Measurements from ENCODE around the gene NSMF. TPM values are rescaled to one million over a fixed set of nuclear protein-coding genes. Genes with fewer than 3 reads are reported as not detected.

NSMF gene
- total RNA-seq, 1 donor from 2014 or later: 68.6 TPM

DNA sequence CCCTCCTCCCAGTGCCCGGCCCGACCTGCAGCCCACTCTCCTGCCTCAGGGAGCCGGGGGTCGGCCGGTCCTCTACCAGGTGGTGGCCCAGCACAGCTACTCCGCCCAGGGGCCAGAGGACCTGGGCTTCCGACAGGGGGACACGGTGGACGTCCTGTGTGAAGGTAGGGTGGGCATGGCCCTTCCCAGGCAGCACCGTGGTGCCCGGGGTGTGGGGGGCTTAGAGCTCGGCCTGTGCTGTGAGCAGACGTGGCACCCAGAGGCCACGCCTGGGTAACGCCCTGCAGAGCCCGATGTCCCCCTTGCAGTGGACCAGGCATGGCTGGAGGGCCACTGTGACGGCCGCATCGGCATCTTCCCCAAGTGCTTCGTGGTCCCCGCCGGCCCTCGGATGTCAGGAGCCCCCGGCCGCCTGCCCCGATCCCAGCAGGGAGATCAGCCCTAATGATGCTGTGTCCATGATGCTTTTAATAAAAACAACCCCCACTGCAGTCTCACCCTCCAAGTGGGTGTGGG is 25.2 kb downstream of the NSMF start:
- no peaks in the 10 kb centered on the region for H3K4me1 Mint-ChIP-seq
- DNase-seq: no peak
- intact Hi-C loops (cut with micrococcal nuclease): no loop called here
- no peak overlapping the region for H3K4me3 Mint-ChIP-seq
- H3K27ac Mint-ChIP-seq: no peak overlapping the region
- H3K9me3 Mint-ChIP-seq: no peaks in the 10 kb centered on the region
- no peaks in the 10 kb centered on the region for H3K27me3 Mint-ChIP-seq
- no peaks in the 10 kb centered on the region for H3K36me3 Mint-ChIP-seq (ENCODE audit: low read depth)

DNA sequence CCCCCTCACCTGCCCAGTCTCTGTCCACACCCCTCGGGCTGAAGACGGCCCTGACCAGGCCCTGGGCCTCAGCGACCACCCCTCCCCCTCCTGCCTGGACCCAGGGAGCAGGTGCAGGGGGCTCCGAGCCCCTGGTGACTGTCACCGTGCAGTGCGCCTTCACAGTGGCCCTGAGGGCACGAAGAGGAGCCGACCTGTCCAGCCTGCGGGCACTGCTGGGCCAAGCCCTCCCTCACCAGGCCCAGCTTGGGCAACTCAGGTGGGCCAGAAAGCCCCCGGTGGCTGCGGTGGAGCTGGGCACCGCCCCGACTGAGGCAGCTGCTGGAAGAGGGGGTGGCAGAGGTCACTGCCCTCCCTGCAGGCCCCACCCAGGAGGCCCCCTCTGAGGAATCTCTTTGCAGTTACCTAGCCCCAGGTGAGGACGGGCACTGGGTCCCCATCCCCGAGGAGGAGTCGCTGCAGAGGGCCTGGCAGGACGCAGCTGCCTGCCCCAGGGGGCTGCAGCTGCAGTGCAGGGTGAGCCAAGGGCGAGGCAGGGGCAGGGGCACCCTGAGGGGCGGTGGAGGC is 25.7 kb downstream of the NSMF start:
- no peak overlapping the region for H3K27ac Mint-ChIP-seq
- H3K4me3 Mint-ChIP-seq: no peak overlapping the region
- intact Hi-C loops (cut with micrococcal nuclease): no loop called here

DNA sequence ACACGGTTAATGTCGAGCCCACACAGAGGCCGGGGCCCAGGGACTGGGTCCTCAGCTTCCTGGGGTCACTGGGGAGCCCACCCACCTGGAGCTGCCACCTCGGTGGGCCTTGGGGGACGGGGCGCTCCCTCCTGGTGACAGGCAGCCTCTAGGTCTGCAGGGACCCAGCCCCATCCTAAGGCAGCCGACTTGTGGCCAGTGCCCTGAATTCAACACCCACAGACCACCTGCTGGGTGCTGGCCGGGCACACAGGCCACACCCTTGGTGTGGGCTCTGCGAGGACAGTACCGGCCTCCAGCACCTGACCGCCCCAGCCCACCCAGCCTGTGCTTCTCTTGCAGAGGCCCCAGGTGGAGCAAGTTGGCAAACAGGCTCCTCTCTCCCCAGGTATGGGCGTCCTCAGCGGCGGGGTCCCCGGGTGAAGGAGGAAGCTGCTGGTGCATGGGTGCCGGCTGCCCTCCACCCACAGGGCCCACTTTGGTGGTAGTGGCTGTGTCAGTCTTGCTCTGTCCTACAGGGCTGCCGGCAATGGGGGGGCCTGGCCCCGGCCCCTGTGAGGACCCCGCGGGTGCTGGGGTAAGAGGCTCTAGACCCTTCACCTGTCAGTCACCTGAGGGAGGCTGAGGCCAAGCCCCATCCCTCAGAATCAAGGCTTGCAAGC is 26.3 kb downstream of the NSMF start:
- H3K27me3 Mint-ChIP-seq: no peaks in the 10 kb centered on the region
- DNase-seq: no peak
- H3K27ac Mint-ChIP-seq: no peak overlapping the region
- H3K9me3 Mint-ChIP-seq: no peaks in the 10 kb centered on the region
- intact Hi-C loops (cut with micrococcal nuclease): no loop called here
- H3K36me3 Mint-ChIP-seq (ENCODE audit: low read depth): no peaks in the 10 kb centered on the region
- no peaks in the 10 kb centered on the region for H3K4me1 Mint-ChIP-seq
- no peak overlapping the region for H3K4me3 Mint-ChIP-seq

More for the DNA sequence above, 25.7 kb downstream of the NSMF start:
- DNase-seq: no peak
- Mint-ChIP-seq H3K9me3 (no peaks in the 10 kb centered on the region), H3K36me3 (ENCODE audit: low read depth) (no peaks in the 10 kb centered on the region), H3K27me3 (no peaks in the 10 kb centered on the region), H3K4me1 (no peaks in the 10 kb centered on the region)

DNA sequence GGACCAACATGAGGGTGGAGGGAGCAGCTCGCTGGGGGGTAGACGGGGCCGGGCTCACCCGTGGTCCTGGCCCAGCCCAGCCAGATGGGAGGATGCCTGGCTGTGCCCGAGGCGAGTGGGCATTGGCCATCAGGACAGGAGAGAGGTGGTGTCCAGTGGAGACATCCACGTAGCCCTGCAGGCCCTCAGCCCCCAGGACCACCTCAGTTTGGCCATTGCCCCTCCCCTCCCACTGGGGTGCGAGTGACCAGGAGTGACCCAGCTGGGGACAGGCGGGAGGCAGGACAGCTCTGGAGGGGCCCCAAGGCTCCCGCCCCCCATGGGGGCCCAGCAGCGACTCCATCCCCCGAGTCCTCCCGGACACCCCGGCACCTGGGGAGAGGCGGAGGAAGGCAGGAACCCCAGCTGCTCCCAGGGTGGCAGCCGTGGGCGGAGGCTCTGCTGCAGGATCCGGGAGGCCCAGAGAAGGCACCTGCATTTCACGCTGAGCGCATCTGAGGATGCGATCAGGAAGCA is 27.7 kb downstream of the NSMF start:
- no peaks in the 10 kb centered on the region for H3K36me3 Mint-ChIP-seq (ENCODE audit: low read depth)
- H3K27me3 Mint-ChIP-seq: no peaks in the 10 kb centered on the region
- H3K4me3 Mint-ChIP-seq: no peak overlapping the region
- H3K4me1 Mint-ChIP-seq: no peaks in the 10 kb centered on the region
- intact Hi-C loops (cut with micrococcal nuclease): no loop called here
- H3K9me3 Mint-ChIP-seq: no peaks in the 10 kb centered on the region
- DNase-seq: no peak
- H3K27ac Mint-ChIP-seq: no peak overlapping the region

DNA sequence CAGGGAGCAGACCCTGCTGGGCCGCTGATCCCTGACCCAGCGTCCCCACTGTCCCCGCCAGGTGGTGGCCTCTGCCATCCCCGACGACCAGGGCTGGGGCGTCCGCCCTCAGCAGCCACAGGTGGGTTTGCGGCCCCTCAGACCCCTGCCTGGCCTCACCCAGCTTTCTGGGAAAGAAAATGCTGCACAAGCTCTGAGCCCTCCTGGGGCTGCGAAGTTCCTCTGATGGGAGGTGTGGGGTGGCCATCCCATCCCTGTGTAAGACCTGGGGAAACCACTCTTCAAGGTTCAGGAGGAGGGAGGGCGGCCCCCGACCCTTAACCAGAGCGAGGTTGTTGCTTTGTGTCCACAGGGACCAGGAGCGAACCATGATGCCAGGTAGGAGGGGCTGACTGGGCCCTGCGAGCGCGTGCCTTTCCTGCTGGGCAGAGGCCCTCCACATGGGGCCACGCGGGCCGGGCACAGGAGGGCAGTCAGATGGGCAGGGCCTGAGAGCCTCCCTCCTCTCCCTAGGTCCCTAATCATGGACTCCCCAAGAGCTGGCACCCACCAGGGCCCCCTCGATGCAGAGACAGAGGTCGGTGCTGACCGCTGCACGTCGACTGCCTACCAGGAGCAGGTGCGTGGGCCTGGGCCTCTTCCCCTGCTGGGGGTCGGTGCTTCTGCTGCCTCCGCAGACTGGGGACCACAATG is 28.3 kb downstream of the NSMF start:
- no peaks in the 10 kb centered on the region for H3K36me3 Mint-ChIP-seq (ENCODE audit: low read depth)
- H3K4me3 Mint-ChIP-seq: no peak overlapping the region
- no peak for DNase-seq
- H3K27ac Mint-ChIP-seq: no peak overlapping the region
- no peaks in the 10 kb centered on the region for H3K4me1 Mint-ChIP-seq
- intact Hi-C loops (cut with micrococcal nuclease): no loop called here
- no peaks in the 10 kb centered on the region for H3K27me3 Mint-ChIP-seq
- H3K9me3 Mint-ChIP-seq: no peaks in the 10 kb centered on the region

DNA sequence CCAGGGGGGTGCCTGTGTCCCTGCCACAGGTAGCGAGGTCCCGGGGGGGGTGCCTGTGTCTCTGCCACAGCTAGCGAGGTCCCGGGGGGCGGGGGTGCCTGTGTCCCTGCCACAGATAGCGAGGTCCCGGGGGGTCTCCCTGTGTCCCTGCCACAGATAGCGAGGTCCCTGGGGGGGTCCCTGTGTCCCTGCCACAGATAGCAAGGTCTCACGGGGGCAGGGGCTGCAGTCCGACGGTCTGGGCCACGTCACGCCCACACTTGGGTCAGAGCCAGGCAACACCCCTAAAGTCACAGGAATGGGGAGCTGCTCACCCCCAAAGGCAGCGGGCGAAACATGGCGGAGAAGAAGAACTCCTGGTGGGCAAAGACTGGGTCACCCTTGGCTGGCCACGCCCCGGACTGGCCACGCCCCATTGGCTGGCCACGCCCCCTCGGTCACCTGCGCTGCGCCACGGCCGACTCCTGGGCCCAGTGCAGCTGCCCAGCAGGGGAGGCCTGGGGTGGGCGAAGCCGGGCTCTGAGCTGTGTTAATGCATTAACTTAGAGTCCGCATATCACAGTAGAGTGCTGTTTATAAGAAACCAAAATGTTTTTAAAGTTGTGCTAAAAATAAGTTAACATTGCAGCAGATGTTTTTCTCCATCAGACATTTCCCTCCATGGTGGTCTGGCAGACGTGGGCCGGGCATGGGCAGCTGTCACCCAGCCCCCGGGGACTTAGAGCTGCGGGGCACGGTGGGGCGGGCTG is 29.0 kb downstream of the NSMF start:
- Mint-ChIP-seq H3K27ac (no peak overlapping the region), H3K4me3 (no peak overlapping the region), H3K4me1 (no peaks in the 10 kb centered on the region), H3K36me3 (ENCODE audit: low read depth) (no peaks in the 10 kb centered on the region), H3K27me3 (peaks cover under 1% of the 10 kb centered on the region), H3K9me3 (no peaks in the 10 kb centered on the region)
- intact Hi-C loops (cut with micrococcal nuclease): no loop called here
- DNase-seq: no peak

DNA sequence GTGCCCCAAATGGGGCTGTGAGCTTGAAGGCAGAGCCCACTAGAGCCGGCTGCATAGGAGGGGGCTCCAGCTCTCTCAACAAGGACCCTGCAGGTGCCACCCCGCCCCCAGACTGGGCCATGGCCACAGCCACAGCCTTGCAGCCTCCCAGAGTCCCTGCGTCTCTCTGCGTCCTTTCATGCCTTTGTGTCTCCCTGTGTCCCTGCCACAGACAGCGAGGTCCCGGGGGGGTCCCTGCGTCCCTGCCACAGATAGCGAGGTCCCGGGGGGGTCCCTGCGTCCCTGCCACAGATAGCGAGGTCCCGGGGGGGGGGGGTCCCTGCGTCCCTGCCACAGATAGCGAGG is 29.6 kb downstream of the NSMF start:
- no peaks in the 10 kb centered on the region for H3K36me3 Mint-ChIP-seq (ENCODE audit: low read depth)
- peaks cover 5% of the 10 kb centered on the region for H3K27me3 Mint-ChIP-seq
- no peaks in the 10 kb centered on the region for H3K4me1 Mint-ChIP-seq
- H3K9me3 Mint-ChIP-seq: no peaks in the 10 kb centered on the region
- no peak overlapping the region for H3K27ac Mint-ChIP-seq
- H3K4me3 Mint-ChIP-seq: no peak overlapping the region
- DNase-seq: no peak
- intact Hi-C loops (cut with micrococcal nuclease): no loop called here

DNA sequence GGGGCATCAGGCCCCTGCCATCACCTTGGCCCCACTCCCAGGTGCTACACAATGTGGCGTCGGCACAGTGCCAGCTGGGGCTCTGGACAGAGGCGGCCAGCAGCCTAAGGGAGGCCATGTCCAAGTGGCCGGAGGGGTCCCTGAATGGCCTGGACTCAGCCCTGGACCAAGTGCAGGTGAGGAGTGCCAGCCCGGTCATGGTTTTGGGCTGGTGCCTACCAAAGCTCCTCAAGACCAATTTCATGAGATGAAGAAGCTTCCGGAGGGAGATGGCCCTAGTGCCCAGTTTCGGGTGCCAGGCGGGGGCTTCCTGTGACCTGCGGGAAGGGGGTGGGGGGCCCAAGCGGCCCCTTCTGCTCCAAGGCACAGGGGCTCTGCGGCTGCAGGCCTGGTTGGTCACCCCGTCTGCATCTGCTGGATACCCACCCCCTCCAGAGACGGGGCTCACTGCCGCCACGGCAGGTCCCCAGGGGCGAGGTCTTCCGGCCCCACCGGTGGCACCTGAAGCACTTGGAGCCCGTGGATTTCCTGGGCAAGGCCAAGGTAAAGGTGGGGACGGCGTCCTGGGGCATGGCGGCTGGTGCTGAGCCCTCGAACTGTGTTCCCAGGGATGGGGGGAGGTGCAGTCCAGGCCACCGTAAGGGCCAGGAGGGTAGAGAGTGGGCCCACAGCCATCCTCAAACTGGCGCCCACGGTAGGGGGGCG is 30.1 kb downstream of the NSMF start:
- Mint-ChIP-seq H3K4me1 (no peaks in the 10 kb centered on the region), H3K36me3 (ENCODE audit: low read depth) (no peaks in the 10 kb centered on the region), H3K9me3 (no peaks in the 10 kb centered on the region), H3K27ac (no peak overlapping the region), H3K27me3 (peaks cover 9% of the 10 kb centered on the region), H3K4me3 (no peak overlapping the region)
- no peak for DNase-seq
- intact Hi-C loops (cut with micrococcal nuclease): no loop called here

DNA sequence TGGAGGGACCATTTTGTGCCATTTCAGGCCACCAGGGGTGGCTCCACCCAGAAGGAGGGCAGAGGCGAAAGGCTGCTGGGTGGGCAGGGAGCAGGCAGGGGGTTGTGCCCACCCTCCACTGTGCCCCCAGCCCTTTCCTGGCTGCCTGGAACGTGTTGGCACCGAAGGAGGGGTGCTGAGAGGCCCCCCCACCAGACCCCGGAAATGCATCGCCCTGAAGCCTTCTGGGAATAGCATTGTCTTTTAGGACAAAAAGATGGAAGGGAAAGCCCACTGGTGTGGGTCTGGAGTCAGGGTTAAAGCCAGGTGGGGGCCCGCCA is 30.9 kb downstream of the NSMF start:
- intact Hi-C loops (cut with micrococcal nuclease): no loop called here

DNA sequence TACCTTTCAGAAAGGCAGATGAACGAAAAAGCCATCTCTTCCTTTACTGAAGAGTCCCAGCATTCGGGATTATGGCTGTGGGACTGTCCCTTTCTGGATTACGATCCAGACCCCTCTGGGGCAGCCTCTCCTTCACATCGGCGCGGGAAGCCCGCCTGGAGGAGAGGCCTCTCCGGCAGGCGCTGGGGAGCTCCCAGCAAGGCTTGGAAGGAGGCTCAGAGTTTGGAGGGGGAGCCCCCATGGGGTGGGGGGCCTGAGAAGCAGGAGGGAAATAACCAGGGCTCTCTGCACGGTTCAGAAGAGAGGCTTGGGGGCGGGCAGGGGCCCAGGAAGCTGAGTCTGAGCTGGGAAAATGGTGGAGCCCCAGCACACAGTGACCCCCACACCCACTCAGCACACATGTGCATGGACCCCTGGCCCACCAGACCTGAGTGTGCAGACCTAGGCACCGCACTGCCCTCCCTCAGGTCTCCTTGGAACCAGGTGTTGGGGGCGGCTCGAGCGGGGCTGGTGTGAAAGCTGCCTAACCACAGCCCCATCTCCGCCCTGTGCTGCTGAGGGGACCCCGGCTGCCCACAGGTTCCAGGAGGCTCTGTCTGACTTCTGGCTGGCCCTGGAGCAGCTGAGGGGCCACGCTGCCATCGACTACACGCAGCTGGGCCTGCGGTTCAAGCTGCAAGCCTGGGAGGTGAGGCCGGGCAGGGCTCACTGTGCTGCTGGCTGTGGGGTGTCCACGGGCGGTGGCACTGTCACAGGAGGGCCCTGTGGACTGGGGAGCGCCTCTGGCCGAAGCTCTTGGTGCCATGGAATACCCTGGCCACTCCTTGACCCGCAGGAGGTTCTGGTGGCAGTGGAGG is 31.5 kb downstream of the NSMF start:
- Mint-ChIP-seq H3K36me3 (ENCODE audit: low read depth) (no peaks in the 10 kb centered on the region), H3K4me3 (no peak overlapping the region), H3K27me3 (peaks cover 9% of the 10 kb centered on the region), H3K4me1 (no peaks in the 10 kb centered on the region), H3K27ac (no peak overlapping the region), H3K9me3 (no peaks in the 10 kb centered on the region)
- DNase-seq: no peak
- intact Hi-C loops (cut with micrococcal nuclease): no loop called here

More for the DNA sequence above, 30.9 kb downstream of the NSMF start:
- H3K9me3 Mint-ChIP-seq: no peaks in the 10 kb centered on the region
- H3K4me3 Mint-ChIP-seq: no peak overlapping the region
- H3K36me3 Mint-ChIP-seq (ENCODE audit: low read depth): no peaks in the 10 kb centered on the region
- no peak overlapping the region for H3K27ac Mint-ChIP-seq
- H3K4me1 Mint-ChIP-seq: no peaks in the 10 kb centered on the region
- DNase-seq: no peak
- H3K27me3 Mint-ChIP-seq: peaks cover 9% of the 10 kb centered on the region

DNA sequence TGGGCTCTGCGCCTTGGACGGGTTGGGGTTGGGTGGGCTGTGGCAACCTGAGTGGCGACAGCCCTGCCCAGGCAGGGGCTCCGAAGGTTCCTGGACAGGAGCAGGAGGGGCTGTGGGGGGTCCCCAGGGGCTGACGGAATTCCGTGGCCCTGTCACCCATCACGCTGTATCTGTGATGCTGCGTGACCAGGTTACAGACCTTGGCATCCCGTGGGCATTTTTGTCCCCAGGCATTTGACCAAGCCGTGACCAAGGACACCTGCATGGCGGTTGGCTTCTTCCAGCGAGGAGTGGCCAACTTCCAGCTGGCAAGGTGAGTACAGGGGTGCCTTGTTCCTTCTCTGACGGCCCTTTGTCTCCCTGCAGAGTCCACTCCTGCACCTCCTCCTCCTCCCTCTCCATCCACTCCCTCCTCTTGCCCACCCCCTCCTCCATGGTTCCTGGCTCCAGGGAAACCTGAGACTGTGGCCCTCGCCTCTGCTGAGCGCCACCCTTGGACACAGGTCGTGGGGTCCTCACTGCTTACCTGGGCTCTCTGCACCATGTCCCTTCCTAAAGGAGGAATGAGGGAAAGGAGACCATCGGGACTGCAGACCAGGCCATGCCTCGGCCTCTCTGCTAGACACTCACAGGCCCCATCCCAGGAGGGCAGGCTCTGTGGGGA is 33.0 kb downstream of the NSMF start:
- Mint-ChIP-seq H3K27me3 (peaks cover 9% of the 10 kb centered on the region), H3K36me3 (ENCODE audit: low read depth) (no peaks in the 10 kb centered on the region), H3K4me1 (peaks cover 5% of the 10 kb centered on the region), H3K9me3 (no peaks in the 10 kb centered on the region), H3K27ac (no peak overlapping the region), H3K4me3 (no peak overlapping the region)
- intact Hi-C loops (cut with micrococcal nuclease): no loop called here
- DNase-seq: no peak

DNA sequence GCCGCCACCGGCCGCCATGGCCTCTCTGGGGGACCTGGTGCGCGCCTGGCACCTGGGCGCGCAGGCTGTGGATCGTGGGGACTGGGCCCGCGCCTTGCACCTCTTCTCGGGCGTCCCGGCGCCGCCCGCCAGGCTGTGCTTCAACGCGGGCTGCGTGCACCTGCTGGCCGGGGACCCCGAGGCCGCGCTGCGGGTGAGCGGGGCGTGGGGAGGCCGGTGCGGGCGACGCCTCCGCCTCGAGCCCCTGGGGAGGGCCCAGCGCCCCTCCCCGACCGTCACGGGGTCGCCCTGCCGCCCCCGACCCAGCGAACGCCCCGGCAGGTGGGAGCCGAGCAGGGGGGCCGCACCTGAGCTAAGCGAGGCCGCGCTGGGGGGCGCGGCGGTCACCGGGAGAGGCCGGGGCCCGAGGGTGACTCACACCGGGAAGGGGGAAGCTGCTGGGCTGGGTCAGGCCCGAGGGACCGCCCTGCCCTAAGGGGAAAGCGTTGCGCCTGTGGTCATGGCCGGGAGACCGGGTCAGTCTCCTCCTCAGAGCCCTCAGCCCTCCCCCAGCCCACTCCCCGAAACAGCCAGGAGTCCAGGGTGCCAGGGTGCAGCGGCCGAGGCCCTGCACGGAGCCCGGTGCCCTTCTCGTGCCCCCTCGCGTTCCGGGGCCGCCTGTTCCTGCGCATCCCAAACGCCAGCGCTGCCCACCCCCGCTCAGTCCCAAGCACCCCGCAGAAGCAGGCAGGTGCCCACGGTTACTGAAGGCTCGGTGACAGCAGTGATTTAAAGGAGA is 35.4 kb downstream of the NSMF start:
- DNase-seq: no peak
- Mint-ChIP-seq H3K27ac (peak overlapping the region; percentile 25), H3K4me3 (peak overlapping the region; percentile 59), H3K27me3 (peaks cover 9% of the 10 kb centered on the region), H3K9me3 (no peaks in the 10 kb centered on the region), H3K4me1 (peaks cover 5% of the 10 kb centered on the region), H3K36me3 (ENCODE audit: low read depth) (no peaks in the 10 kb centered on the region)
- intact Hi-C loops (cut with micrococcal nuclease): loop anchor here (2.0 to 5.0 kb wide), 3 partner anchors 21 to 121 kb away; partner anchors contain the start of gene NRARP

All from activated CD4-positive, alpha-beta T cell treated with anti-CD3 and anti-CD28 coated beads, Interleukin-2, amount 10 ng/mL, durations not matched to agents 24 days and 14 days (primary cell).